Activated naive CD8-positive, alpha-beta T cell (primary cell): ENCODE data around the gene GPC6.

Experiments used
- H3K27ac Mint-ChIP-seq: one replicate; pipeline ENCODE4 v1.8.0; 2021; ENCODE audit warnings: mixed read lengths
- H3K27me3 Mint-ChIP-seq: one replicate; pipeline ENCODE4 v1.8.0; 2021; ENCODE audit warnings: mixed read lengths
- H3K36me3 Mint-ChIP-seq: one replicate; pipeline ENCODE4 v1.8.0; 2021; ENCODE audit warnings: mixed read lengths
- H3K4me1 Mint-ChIP-seq: one replicate; pipeline ENCODE4 v1.8.0; 2021; ENCODE audit warnings: low read depth, mixed read lengths
- H3K4me3 Mint-ChIP-seq: one replicate; pipeline ENCODE4 v1.8.0; 2021; ENCODE audit warnings: mild to moderate bottlenecking, mixed read lengths
- H3K9me3 Mint-ChIP-seq: one replicate; pipeline ENCODE4 v1.8.0; 2021; ENCODE audit warnings: low read depth, mixed read lengths

Gene GPC6

DNA sequence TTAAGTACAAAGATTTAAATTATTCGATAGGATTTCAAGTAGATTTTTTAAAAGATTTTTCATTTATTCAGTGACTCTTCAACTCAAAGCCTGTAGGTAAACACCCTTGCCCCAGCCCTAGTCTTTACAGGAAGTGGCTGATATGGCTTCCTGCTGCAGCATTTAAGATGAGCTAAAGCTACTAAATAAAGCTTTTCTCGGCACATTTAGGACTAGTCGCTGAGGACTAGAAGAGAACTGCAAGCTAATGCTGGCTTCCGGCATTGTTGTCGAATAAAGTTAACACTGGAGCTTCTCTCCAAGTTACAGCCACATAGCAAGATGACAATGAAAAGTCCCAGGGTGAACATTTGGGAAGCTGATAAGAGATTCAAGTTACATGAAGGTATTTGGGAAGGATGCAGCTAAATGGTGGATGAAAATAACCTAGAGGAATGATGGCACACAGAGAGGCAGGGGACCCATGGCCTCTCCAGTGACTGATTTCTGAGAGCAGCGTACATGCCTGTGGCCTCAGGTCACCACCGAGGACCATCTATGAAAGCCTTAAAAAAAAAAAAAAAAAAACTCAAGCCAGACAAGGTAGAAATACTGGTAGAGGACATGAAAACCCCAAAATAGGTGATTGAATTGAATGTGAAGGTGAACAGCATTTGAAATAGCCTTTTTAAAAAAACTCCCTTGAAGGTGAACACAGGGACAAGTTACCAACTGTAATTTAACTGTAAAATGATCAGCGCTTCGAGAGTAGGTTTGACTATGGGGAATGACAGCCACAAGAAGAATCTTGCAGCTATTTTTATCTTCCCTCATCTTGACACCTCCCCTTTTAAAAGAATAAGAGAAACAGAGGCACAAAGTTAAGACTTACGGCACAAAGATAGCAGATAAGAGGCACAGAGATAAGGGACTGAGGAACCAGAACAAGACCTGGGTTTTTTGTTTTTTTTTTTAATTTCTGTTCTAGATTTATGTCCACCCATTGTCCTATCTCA, 1097.5 kb downstream of the GPC6 start:
- Mint-ChIP-seq H3K4me3 (peak overlapping the region; percentile 73), H3K4me1 (peaks cover 61% of the 10 kb centered on the region), H3K9me3 (peaks cover 4% of the 10 kb centered on the region), H3K27me3 (no peaks in the 10 kb centered on the region), H3K27ac (peak overlapping the region; percentile 95), H3K36me3 (peaks cover 14% of the 10 kb centered on the region)

DNA sequence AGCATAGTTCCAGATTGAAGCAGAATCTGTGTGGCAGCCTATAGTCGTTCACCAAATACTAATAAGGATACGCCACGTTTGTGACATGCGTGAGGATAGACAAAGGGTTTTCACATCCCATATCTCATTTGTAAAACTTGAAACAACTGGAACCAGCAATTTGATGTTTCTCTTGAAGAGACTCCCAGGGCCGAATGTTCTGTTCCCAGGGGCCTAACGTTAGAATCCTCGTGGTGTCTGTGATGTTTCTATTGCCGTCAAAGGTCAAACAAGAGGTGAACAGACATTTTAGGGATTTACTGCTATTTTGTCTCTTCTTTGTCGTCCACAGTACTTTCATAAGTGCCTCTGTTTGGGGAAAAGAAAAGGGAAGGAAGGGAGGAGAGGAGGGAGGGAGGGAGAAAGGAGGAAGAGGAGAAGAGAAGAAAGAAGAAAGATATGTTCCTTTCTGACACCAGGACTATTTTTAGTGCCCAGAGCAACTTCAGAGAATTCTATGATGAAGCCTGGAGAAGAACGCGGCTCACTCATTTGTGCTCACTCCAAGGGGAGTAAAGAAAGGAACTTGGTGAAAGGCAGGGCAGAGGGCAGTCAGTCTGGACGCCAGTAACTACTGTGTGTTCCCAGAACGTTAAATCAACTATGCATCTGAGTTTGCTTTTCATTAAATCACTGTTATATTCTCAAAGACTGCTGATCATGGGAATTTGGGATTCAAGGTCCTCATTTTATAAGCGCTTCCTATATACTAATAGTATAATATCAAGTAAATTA, 1098.3 kb downstream of the GPC6 start:
- Mint-ChIP-seq H3K4me1 (peaks cover 70% of the 10 kb centered on the region), H3K9me3 (peaks cover 4% of the 10 kb centered on the region), H3K27ac (peak overlapping the region; percentile 95), H3K36me3 (peaks cover 14% of the 10 kb centered on the region), H3K4me3 (no peak overlapping the region), H3K27me3 (no peaks in the 10 kb centered on the region)

DNA sequence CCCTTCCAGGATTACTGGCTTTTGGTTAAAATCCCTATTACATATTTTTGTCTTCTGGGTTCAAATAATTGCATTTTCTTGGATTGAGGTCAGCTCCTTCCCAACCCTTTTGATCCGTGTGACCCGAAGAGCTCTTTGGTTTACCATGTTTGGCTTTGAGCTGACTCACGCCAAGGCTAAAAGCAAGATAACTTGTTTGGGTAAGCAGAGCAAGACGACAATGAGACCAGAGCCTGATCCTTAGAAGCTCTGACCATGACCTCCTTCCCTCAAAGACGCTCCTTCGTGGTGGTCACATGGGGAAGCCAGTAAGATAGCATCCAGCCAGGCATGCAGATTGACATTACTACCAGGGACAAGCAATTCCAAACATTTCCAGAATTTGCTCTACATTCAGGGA, 1099.0 kb downstream of the GPC6 start:
- peaks cover 77% of the 10 kb centered on the region for H3K4me1 Mint-ChIP-seq
- no peak overlapping the region for H3K27ac Mint-ChIP-seq
- no peaks in the 10 kb centered on the region for H3K27me3 Mint-ChIP-seq
- H3K36me3 Mint-ChIP-seq = peaks cover 14% of the 10 kb centered on the region
- no peak overlapping the region for H3K4me3 Mint-ChIP-seq
- H3K9me3 Mint-ChIP-seq = peaks cover 4% of the 10 kb centered on the region

DNA sequence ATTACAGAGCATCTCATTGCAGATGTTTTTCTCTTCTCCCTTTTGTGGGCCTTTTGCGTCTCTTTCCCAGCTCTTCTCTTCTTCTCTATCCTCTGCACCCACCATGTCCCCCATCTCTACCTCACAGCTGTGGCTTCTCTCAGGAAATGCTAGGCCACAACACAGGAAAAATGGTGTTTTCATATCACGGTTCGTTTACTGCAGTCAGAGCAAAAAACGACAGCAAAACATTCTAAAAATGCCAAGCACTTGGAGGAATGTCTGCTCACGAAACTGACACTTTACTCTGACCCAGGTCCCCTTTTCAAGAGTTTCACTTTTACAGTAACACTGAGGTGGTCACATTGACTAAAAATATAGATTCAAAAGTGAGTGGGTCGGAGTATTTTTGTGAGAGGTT, 1100.7 kb downstream of the GPC6 start:
- Mint-ChIP-seq H3K27me3 (peaks cover 3% of the 10 kb centered on the region), H3K9me3 (peaks cover 4% of the 10 kb centered on the region), H3K27ac (peak overlapping the region; percentile 47), H3K4me1 (peaks cover 83% of the 10 kb centered on the region), H3K4me3 (peak overlapping the region; percentile 75), H3K36me3 (peaks cover 10% of the 10 kb centered on the region)

DNA sequence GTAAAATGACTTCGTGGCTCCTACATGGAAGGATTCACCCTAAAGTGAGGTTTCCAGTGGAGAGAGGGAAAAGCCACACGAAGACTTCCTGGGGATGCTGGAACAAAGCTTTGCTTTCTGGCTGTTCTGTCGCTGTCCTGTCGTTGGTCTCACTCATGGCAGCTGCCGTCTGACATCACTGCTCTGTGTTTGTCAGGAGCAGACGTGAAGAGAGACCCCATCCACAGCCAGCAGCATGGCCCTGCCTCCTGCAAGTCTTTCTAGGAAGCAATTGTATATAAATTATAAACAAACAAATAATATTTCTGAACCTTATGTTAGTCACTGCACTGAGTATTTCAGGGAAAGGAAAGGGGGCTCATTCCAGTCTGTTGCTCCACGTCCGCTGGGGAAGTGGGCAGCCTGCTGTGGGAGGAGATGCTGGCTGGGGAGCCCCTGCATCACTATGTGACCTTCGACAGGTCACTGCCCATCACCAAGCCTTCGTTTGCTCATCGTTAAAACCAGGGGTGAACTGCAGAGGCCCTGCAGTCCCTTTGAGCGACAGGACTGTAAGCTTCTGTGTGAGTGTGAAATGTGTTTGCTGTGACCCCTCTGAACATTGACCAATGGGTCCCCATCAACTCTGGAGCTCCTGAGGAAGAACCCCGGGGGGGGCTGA, 1101.9 kb downstream of the GPC6 start:
- H3K36me3 Mint-ChIP-seq = peaks cover 10% of the 10 kb centered on the region
- peak overlapping the region; percentile 42 for H3K27ac Mint-ChIP-seq
- peaks cover 9% of the 10 kb centered on the region for H3K27me3 Mint-ChIP-seq
- H3K4me1 Mint-ChIP-seq = peaks cover 74% of the 10 kb centered on the region
- H3K4me3 Mint-ChIP-seq = peak overlapping the region; percentile 28
- H3K9me3 Mint-ChIP-seq = peaks cover 4% of the 10 kb centered on the region

DNA sequence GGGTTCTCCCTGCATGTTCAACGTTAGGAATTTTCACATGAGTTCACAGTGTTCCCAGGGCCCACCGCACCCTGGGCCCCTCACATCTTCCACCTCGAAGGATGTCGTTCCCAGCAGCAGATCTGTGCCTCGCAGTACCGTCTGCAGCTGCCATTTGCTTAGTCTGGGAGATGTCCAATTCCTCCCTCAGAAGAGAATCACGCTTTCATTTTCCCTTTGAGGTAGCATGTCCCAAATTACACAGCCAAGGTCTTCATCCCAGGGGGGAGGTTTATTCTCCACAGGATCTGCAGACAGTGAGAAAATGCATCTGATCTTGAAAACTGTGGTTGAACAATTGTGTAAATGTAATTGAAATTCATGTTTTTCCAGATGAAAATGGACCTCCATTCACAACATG, 1102.7 kb downstream of the GPC6 start:
- Mint-ChIP-seq H3K4me1 (peaks cover 66% of the 10 kb centered on the region), H3K36me3 (peaks cover 10% of the 10 kb centered on the region), H3K9me3 (peaks cover 4% of the 10 kb centered on the region), H3K4me3 (no peak overlapping the region), H3K27ac (no peak overlapping the region), H3K27me3 (peaks cover 9% of the 10 kb centered on the region)

DNA sequence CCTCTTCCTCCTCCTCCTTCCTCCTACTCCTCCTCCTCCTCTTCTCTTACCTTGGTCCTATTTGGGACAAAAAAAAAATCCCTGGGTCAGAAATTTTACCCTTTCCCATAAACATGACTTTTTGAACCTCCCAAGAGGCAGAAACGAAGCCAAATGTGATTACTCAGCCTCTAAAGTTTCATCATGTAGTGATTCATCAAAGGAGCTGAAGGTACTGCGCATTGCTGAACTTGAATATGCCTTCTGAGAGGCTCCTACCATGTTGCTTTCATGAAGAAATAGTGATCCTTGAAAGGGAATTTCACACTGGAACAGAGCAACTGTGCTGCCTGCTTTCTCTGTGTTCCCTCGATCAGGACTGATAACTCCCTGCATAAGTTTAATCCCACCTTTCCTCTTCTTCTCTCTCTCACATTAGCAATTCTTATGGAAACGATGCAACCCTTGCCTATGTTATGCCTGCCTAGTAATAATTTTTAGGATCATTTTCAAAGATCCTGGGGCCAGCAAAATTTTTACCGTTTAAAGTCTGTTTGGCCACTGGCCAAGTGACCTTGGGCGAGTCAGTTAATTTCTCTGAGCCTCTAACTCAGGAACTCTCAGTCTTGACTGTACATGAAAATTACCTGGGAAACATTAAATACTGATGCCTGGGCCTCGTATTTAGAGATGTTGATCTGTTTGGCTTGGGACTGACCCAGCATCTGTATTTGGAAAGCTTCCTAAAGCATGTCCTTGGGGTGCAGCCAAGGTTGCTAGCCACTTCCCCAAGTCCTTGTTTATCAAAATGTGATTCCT, 1103.3 kb downstream of the GPC6 start:
- Mint-ChIP-seq H3K27me3 (peaks cover 9% of the 10 kb centered on the region), H3K4me1 (peaks cover 59% of the 10 kb centered on the region), H3K9me3 (peaks cover 4% of the 10 kb centered on the region), H3K36me3 (peaks cover 10% of the 10 kb centered on the region), H3K27ac (peak overlapping the region; percentile 86), H3K4me3 (peak overlapping the region; percentile 71)

DNA sequence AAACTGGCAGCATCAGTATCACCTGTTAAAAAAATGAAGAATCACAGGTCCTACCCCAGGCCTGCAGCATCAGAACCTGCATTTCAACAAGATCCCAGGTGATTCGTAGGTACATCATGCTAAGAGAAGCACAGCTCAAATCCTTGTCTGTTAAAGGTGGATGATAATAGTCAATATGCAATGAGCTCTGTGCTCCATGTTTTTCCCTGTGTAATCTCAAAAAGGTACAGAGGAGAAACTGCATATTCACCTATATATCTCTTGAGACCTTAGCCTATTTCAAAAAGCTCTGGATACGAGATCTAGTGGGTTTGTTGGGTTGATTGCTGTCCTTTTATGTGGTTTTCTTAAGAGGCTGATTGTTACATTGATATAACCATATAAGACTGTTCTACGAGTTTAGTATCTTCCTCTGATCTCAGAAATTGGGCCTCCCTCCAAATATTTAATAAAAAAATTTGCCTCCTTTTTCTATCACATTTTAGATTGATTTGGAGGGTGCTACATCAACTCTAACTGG, 1104.0 kb downstream of the GPC6 start:
- H3K4me3 Mint-ChIP-seq = no peak overlapping the region
- H3K4me1 Mint-ChIP-seq = peaks cover 55% of the 10 kb centered on the region
- H3K9me3 Mint-ChIP-seq = peaks cover 4% of the 10 kb centered on the region
- peaks cover 9% of the 10 kb centered on the region for H3K27me3 Mint-ChIP-seq
- H3K36me3 Mint-ChIP-seq = peaks cover 9% of the 10 kb centered on the region
- H3K27ac Mint-ChIP-seq = no peak overlapping the region

DNA sequence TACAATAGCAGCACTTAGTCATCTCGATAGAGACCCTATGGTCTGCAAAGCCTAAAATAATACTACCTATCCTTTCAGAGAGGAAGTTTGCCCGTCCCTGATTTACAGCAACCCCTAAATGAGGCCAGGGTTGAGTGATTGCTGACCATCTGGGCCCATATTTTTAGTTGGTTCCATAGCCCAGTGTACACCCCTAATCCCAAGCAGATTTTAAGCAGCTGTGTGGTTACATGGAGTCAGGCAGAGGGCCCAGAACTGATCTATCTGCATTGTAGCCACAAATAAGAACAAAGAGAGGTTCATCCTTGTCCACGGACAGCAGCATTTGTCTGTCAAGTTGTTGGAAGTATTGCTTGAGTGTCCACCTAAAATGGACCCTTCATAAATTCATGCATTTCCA, 1104.7 kb downstream of the GPC6 start:
- Mint-ChIP-seq H3K27ac (no peak overlapping the region), H3K4me1 (peaks cover 51% of the 10 kb centered on the region), H3K27me3 (peaks cover 9% of the 10 kb centered on the region), H3K36me3 (peaks cover 6% of the 10 kb centered on the region), H3K4me3 (no peak overlapping the region), H3K9me3 (peaks cover 4% of the 10 kb centered on the region)

DNA sequence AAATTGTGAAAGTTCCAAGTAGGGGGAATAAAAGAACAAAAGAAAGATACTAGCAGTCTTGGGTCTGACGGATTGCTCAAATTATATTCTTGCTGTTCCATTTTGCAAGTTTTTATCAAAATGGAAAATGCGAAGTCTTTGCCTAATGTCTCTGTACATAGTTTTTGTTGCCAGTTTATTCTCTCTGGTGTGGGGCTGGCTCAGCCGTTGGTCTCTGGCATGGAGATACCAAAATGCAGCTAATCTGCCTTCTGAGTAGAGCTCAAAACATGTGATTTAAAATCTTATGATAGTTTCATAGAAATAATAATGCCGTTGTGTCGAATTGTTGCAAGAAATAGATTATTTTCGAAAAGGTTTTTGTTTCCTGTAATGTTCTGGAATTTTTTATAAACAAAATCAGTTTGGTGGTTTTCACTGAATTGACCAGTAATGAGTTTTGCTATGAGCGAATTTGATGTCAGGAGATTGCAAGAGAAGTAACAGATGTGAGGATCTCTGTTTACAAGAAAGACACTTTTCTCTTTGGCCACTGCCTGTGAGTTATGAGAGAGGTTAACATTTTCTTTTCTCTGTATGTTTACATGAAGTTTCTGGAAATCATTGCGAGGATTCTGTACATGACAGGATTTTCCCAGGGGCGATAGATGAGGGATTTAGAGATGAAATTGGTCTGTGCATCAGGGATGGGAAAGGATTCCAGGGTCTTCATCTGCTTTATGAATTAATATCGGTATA, 1105.9 kb downstream of the GPC6 start:
- Mint-ChIP-seq H3K27ac (peak overlapping the region; percentile 6), H3K36me3 (no peaks in the 10 kb centered on the region), H3K4me1 (peaks cover 39% of the 10 kb centered on the region), H3K4me3 (no peak overlapping the region), H3K9me3 (no peaks in the 10 kb centered on the region), H3K27me3 (peaks cover 9% of the 10 kb centered on the region)

DNA sequence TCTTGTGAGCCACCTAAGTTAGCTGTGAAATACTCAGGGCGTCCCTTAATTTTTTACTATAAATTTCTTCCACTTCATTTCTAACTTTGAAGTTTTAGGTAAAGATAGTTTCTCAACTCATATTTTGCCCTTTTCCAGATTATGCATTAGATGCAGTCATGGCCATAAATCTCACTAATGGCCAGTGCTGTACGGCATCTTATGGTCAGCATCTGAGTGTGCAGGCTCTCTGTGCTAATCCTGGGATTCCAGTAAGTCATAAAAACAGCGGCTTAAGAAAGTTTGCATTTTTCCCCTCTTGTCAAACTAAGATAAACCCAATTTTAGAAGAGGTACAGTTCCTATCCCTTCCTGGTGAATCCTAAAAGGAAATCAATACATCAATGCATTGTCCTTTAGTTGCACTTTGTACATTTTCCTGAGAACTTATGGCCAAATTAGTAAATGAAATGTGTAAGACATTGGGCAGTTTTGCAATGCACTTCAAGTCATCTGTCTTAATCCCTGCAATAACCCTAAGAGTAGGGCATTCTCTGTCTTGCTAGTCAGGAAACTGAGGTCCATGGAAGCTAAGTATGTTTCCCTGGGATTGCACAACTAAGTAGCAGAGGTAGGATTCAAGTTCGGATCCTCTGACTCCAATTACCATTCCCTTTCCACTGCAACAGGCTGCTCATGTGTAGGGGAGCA, 1106.7 kb downstream of the GPC6 start:
- H3K9me3 Mint-ChIP-seq = no peaks in the 10 kb centered on the region
- H3K36me3 Mint-ChIP-seq = no peaks in the 10 kb centered on the region
- no peak overlapping the region for H3K27ac Mint-ChIP-seq
- peaks cover 9% of the 10 kb centered on the region for H3K27me3 Mint-ChIP-seq
- no peak overlapping the region for H3K4me3 Mint-ChIP-seq
- peaks cover 31% of the 10 kb centered on the region for H3K4me1 Mint-ChIP-seq

DNA sequence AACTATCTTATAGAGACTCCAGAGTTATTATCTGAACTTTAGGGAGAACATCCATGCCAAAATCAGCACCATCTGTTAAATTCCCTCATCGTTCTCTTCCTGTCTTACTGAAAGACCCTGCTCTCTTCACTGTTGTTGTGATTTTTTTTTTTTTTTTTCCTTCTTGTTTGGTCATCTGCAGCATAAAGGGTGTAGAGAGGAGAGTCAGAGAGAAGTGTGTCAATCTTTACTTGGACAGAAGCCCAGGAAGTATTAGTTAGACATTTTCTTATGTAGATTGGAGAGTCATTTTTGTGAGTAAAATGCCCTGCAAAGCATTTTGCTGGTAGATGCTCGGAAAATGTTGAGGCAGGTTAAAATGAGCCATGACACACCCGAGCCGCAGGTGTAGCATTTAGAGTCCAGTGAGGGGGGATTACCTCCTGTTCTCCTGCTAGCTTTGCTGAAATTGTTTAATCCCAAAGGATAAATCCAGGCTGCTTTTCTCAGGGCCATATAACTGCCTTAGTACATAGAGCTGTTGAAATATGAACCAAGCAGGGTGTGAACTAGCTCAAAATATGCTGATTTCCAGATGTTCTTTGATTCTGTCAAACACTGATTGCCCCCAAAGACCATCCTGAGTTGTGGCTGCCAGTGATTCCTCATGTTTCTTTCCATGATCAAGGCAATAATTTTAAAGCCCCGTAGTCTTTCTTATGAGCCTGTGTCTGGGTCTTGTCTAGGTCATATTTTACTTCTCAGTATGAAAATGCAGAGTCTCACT, 1109.3 kb downstream of the GPC6 start:
- Mint-ChIP-seq H3K27ac (no peak overlapping the region), H3K36me3 (no peaks in the 10 kb centered on the region), H3K27me3 (peaks cover 9% of the 10 kb centered on the region), H3K4me1 (peaks cover 6% of the 10 kb centered on the region), H3K4me3 (no peak overlapping the region), H3K9me3 (no peaks in the 10 kb centered on the region)
